Sigmoid colon (tissue), 4 donors: Measurements from ENCODE around the gene ENDOV.

Experiments used
- EP300 ChIP-seq, 4 donors: sonication (generic); formaldehyde crosslinking; IDR thresholded peaks; one replicate each; pipeline ENCODE4 v1.6.1; 2017; ENCODE audit warnings: antibody characterized with exemption in 4 of 4
- POLR2AphosphoS5 ChIP-seq, 4 donors: sonication (generic); formaldehyde crosslinking; IDR thresholded peaks; one replicate each; pipeline ENCODE4 v1.6.1; 2017; ENCODE audit warnings: antibody characterized with exemption in 4 of 4
- TF ChIP-seq, protein P1 (sequence below), 4 experiments: fragments of 450-650 bp in 3 of 4; fragments of 200-600 bp in 1 of 4; IDR thresholded peaks; one replicate each; pipeline ENCODE4 v1.5.1; 2016 to 2019; ENCODE audit warnings: antibody characterized with exemption in 4 of 4, mild to moderate bottlenecking in 3 of 4, moderate library complexity in 2 of 4

GRCh38 chr17:80382956-80383355 is 32.0 kb upstream of the ENDOV start:
- TF ChIP-seq POLR2AphosphoS5 (IDR thresholded peaks at IDR 0.05) (no peak), EP300 (IDR thresholded peaks at IDR 0.05) (no peak)
- TF ChIP-seq, protein P1, sequence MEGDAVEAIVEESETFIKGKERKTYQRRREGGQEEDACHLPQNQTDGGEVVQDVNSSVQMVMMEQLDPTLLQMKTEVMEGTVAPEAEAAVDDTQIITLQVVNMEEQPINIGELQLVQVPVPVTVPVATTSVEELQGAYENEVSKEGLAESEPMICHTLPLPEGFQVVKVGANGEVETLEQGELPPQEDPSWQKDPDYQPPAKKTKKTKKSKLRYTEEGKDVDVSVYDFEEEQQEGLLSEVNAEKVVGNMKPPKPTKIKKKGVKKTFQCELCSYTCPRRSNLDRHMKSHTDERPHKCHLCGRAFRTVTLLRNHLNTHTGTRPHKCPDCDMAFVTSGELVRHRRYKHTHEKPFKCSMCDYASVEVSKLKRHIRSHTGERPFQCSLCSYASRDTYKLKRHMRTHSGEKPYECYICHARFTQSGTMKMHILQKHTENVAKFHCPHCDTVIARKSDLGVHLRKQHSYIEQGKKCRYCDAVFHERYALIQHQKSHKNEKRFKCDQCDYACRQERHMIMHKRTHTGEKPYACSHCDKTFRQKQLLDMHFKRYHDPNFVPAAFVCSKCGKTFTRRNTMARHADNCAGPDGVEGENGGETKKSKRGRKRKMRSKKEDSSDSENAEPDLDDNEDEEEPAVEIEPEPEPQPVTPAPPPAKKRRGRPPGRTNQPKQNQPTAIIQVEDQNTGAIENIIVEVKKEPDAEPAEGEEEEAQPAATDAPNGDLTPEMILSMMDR (IDR thresholded peaks at IDR 0.05) = no peak
